Measurements from ENCODE around the gene GALNTL6. TPM values are rescaled to one million over a fixed set of nuclear protein-coding genes. Genes with fewer than 3 reads are reported as not detected.

Gene GALNTL6
- total and polyA plus RNA-seq, 2 donors (not counting 1 experiment from before 2014, with no cell fraction given): not detected

- no peak overlapping the region for H3K9ac ChIP-seq (ENCODE audit: insufficient read depth, low read length)
- H3K27me3 ChIP-seq (ENCODE audit: control insufficient read depth, insufficient read depth, low read length): no peaks in the 10 kb centered on the region
- no peak overlapping the region for H3K4me3 ChIP-seq (replicated peaks in 1 of 4; ENCODE audit: control extremely low read depth in 1 of 4, insufficient read depth in 1 of 4, low read depth in 3 of 4, low read length in 4 of 4)
- no peaks in the 10 kb centered on the region for H3K79me2 ChIP-seq (ENCODE audit: control insufficient read depth, insufficient read depth, low read length)
- no peak overlapping the region for H3K27ac ChIP-seq (ENCODE audit: insufficient read depth, low read length)
- peak in 1 of 2 donors; percentile 86 for DNase-seq (ENCODE audit: low read depth in 2 of 2)
- H4K20me1 ChIP-seq (ENCODE audit: control insufficient read depth, extremely low read depth, insufficient read depth, low read length): no peaks in the 10 kb centered on the region
- no peaks in the 10 kb centered on the region for H3K9me3 ChIP-seq (ENCODE audit: control insufficient read depth, insufficient read depth, low read depth, low read length)
- no peaks in the 10 kb centered on the region for H3K36me3 ChIP-seq (ENCODE audit: control insufficient read depth, insufficient read depth, low read length)
- H3K4me1 ChIP-seq (ENCODE audit: control insufficient read depth, extremely low read depth, insufficient read depth, low read length): no peaks in the 10 kb centered on the region
- no peak for TF ChIP-seq CTCF (conservative IDR thresholded peaks at IDR 0.05 in 1 of 2, IDR thresholded peaks at IDR 0.05 in 1 of 2; ENCODE audit: low read depth in 1 of 2, low read length in 2 of 2)
- no peak for TF ChIP-seq EZH2 (IDR thresholded peaks at IDR 0.05; ENCODE audit: low read length, missing control alignments)
- H3K4me2 ChIP-seq (ENCODE audit: extremely low read depth, insufficient read depth, low read length): no peak overlapping the region
- H2AFZ ChIP-seq (ENCODE audit: low read length): no peak overlapping the region
Measured at GRCh38 chr4:172985552-172985951, 1172.3 kb downstream of the GALNTL6 start.

GRCh38 chr4:172986114-172986513 lies 1172.9 kb downstream of the GALNTL6 start:
- Histone ChIP-seq H3K9me3 (ENCODE audit: control insufficient read depth, insufficient read depth, low read depth, low read length) (no peaks in the 10 kb centered on the region), H3K79me2 (ENCODE audit: control insufficient read depth, insufficient read depth, low read length) (no peaks in the 10 kb centered on the region), H3K4me1 (ENCODE audit: control insufficient read depth, extremely low read depth, insufficient read depth, low read length) (no peaks in the 10 kb centered on the region), H3K27me3 (ENCODE audit: control insufficient read depth, insufficient read depth, low read length) (no peaks in the 10 kb centered on the region), H2AFZ (ENCODE audit: low read length) (no peak overlapping the region), H3K4me2 (ENCODE audit: extremely low read depth, insufficient read depth, low read length) (no peak overlapping the region), H3K36me3 (ENCODE audit: control insufficient read depth, insufficient read depth, low read length) (no peaks in the 10 kb centered on the region), H3K9ac (ENCODE audit: insufficient read depth, low read length) (no peak overlapping the region), H4K20me1 (ENCODE audit: control insufficient read depth, extremely low read depth, insufficient read depth, low read length) (no peaks in the 10 kb centered on the region), H3K27ac (ENCODE audit: insufficient read depth, low read length) (no peak overlapping the region), H3K4me3 (replicated peaks in 1 of 4; ENCODE audit: control extremely low read depth in 1 of 4, insufficient read depth in 1 of 4, low read depth in 3 of 4, low read length in 4 of 4) (no peak overlapping the region)
- TF ChIP-seq EZH2 (IDR thresholded peaks at IDR 0.05; ENCODE audit: low read length, missing control alignments): no peak
- no peak for TF ChIP-seq CTCF (conservative IDR thresholded peaks at IDR 0.05 in 1 of 2, IDR thresholded peaks at IDR 0.05 in 1 of 2; ENCODE audit: low read depth in 1 of 2, low read length in 2 of 2)
- DNase-seq (ENCODE audit: low read depth in 2 of 2): no peak

GRCh38 chr4:172989984-172990820 lies 1177.0 kb downstream of the GALNTL6 start:
- no peak for TF ChIP-seq CTCF (conservative IDR thresholded peaks at IDR 0.05 in 1 of 2, IDR thresholded peaks at IDR 0.05 in 1 of 2; ENCODE audit: low read depth in 1 of 2, low read length in 2 of 2)
- Histone ChIP-seq H3K9me3 (ENCODE audit: control insufficient read depth, insufficient read depth, low read depth, low read length) (no peaks in the 10 kb centered on the region), H3K27ac (ENCODE audit: insufficient read depth, low read length) (no peak overlapping the region), H3K4me1 (ENCODE audit: control insufficient read depth, extremely low read depth, insufficient read depth, low read length) (no peaks in the 10 kb centered on the region), H3K79me2 (ENCODE audit: control insufficient read depth, insufficient read depth, low read length) (no peaks in the 10 kb centered on the region), H3K36me3 (ENCODE audit: control insufficient read depth, insufficient read depth, low read length) (no peaks in the 10 kb centered on the region), H3K4me3 (replicated peaks in 1 of 4; ENCODE audit: control extremely low read depth in 1 of 4, insufficient read depth in 1 of 4, low read depth in 3 of 4, low read length in 4 of 4) (no peak overlapping the region), H3K27me3 (ENCODE audit: control insufficient read depth, insufficient read depth, low read length) (no peaks in the 10 kb centered on the region), H3K9ac (ENCODE audit: insufficient read depth, low read length) (no peak overlapping the region), H2AFZ (ENCODE audit: low read length) (no peak overlapping the region), H3K4me2 (ENCODE audit: extremely low read depth, insufficient read depth, low read length) (no peak overlapping the region), H4K20me1 (ENCODE audit: control insufficient read depth, extremely low read depth, insufficient read depth, low read length) (no peaks in the 10 kb centered on the region)
- no peak for DNase-seq (ENCODE audit: low read depth in 2 of 2)
